SK-N-SH (cell line): ENCODE data around the gene DNAJC4.

Source experiments
- CTCF ChIP-seq: fragments of 200-600 bp; sonication (generic); IDR thresholded peaks from 2 replicates; pipeline ENCODE4 v1.6.1; 2017; ENCODE audit warnings: antibody characterized with exemption, mild to moderate bottlenecking, moderate library complexity
- ELF1 ChIP-seq: IDR thresholded peaks from 2 replicates; pipeline ENCODE4 v1.4.0; 2012
- EP300 ChIP-seq, 2 experiments: IDR thresholded peaks; 2 replicates each; pipeline versions ENCODE4 v1.4.0 to v1.6.1; 2012; ENCODE audit warnings: borderline replicate concordance in 1 of 2, low read depth in 1 of 2, low read length in 1 of 2
- EZH2phosphoT487 ChIP-seq: fragments of 200-600 bp; sonication (generic); IDR thresholded peaks from 2 replicates; pipeline ENCODE4 v1.6.1; 2017; ENCODE audit warnings: low read depth, mixed run types, mild to moderate bottlenecking, antibody characterized with exemption, moderate library complexity, borderline replicate concordance
- GABPA ChIP-seq: IDR thresholded peaks from 2 replicates; pipeline ENCODE4 v1.4.0; 2012; ENCODE audit warnings: low read depth, mild to moderate bottlenecking
- MAX ChIP-seq: IDR thresholded peaks from 2 replicates; pipeline ENCODE4 v1.4.0; 2012; ENCODE audit warnings: low read depth
- RCOR1 ChIP-seq: fragments of 150-350 bp; IDR thresholded peaks from 2 replicates; pipeline ENCODE4 v1.6.1; 2017; ENCODE audit warnings: antibody characterized with exemption, low read length
- TCF12 ChIP-seq: IDR thresholded peaks from 2 replicates; pipeline ENCODE4 v1.4.0; 2012
- USF1 ChIP-seq: IDR thresholded peaks from 2 replicates; pipeline ENCODE4 v1.4.0; 2012; ENCODE audit warnings: low read depth, borderline replicate concordance

GRCh38 chr11:64204080-64204440 lies 26.3 kb upstream of the DNAJC4 start:
- TF ChIP-seq EZH2phosphoT487 (no peak), USF1 (no peak), RCOR1 (no peak), CTCF (no peak), ELF1 (no peak), MAX (no peak), EP300 (IDR thresholded peaks at IDR 0.05; ENCODE audit: borderline replicate concordance in 1 of 2, low read depth in 1 of 2, low read length in 1 of 2) (no peak), GABPA (no peak), TCF12 (no peak)
